HepG2 (cell line): ENCODE measurements around the gene NFATC1. TPM values are rescaled to one million over a fixed set of nuclear protein-coding genes. Genes with fewer than 3 reads are reported as not detected.

Experiments
- ATAC-seq: fragments of 200-7000 bp; cut with Tn5 transposase; 3 replicates; pipeline ENCODE4 v1.9.1; 2020; ENCODE audit warnings: mild to moderate bottlenecking, moderate library complexity
- BruUV-seq: library from RNA; stranded (reverse); fragments of 400-500 nt; replicated peaks from 2 replicates; lab custom pipeline; 2021; lab: Mats Ljungman, UMichigan
- CTCF ChIA-PET: fragments of 300-600 bp; formaldehyde crosslinking; extraction: SDS; loops from one replicate; lab custom pipeline; 2021; ENCODE audit warnings: low total read pairs, inconsistent platforms, low intra/inter-chr PET ratio; lab: Yijun Ruan, JAX
- POLR2A ChIA-PET: fragments of 350-600 bp; sonication (Branson Sonifier 250); formaldehyde crosslinking; loops from one replicate; lab custom pipeline; 2020; ENCODE audit warnings: antibody characterized with exemption, inconsistent platforms; lab: Yijun Ruan, JAX
- DNase-seq: peaks from one replicate; pipeline ENCODE4 v3.0.0-alpha.2; 2015; ENCODE audit warnings: low spot score
- FAIRE-seq: peaks from 3 replicates; lab custom pipeline; 2011; peaks lifted over from hg19 to GRCh38; lab: Jason Lieb, UNC
- H2AFZ ChIP-seq: one replicate; pipeline ENCODE4 v1.6.1; 2011; ENCODE audit warnings: low read length, inconsistent platforms
- H3K27ac ChIP-seq: fragments of 300-600 bp; 3 replicates; pipeline ENCODE4 v1.8.0; 2011; ENCODE audit warnings: mixed run types, mild to moderate bottlenecking, mixed read lengths, low read length, inconsistent platforms; ENCODE audit not compliant: insufficient read depth; ENCODE audit errors: extremely low read length
- H3K27me3 ChIP-seq, 2 experiments: fragments of 200-600 bp in 1 of 2; 2 replicates in 1 of 2; 3 replicates in 1 of 2; pipeline versions ENCODE4 v1.6.0 to v1.8.0; 2011; ENCODE audit warnings: low read length in 2 of 2, mild to moderate bottlenecking in 2 of 2, moderate library complexity in 2 of 2, inconsistent platforms in 1 of 2; ENCODE audit not compliant: insufficient read depth in 2 of 2, control insufficient read depth in 1 of 2
- H3K36me3 ChIP-seq, 2 experiments: fragments of 200-600 bp in 1 of 2; replicated peaks in 1 of 2; 2 replicates in 1 of 2; 3 replicates in 1 of 2; pipeline versions ENCODE4 v1.5.1 to v1.8.0; 2011; ENCODE audit warnings: low read length in 2 of 2, inconsistent platforms in 1 of 2; ENCODE audit not compliant: insufficient read depth in 2 of 2, control insufficient read depth in 1 of 2
- H3K4me1 ChIP-seq: 2 replicates; pipeline ENCODE4 v1.5.1; 2012; ENCODE audit warnings: low read length, inconsistent platforms; ENCODE audit not compliant: insufficient read depth
- H3K4me2 ChIP-seq: 2 replicates; pipeline ENCODE4 v1.6.0; 2011; ENCODE audit warnings: low read depth, low read length, inconsistent platforms
- H3K4me3 ChIP-seq, 3 experiments: fragments of 200-600 bp in 1 of 3; sonication (generic), shearing (Covaris generic) in 1 of 3; replicated peaks in 1 of 3; 2 replicates each; pipeline ENCODE4 v1.5.1; 2011 to 2016; ENCODE audit warnings: low read length in 3 of 3, inconsistent platforms in 2 of 3, low read depth in 2 of 3, mild to moderate bottlenecking in 2 of 3, control low read depth in 1 of 3, mixed read lengths in 1 of 3; ENCODE audit not compliant: insufficient read depth in 1 of 3
- H3K79me2 ChIP-seq: one replicate; pipeline ENCODE4 v1.6.1; 2011; ENCODE audit warnings: low read length, inconsistent platforms; ENCODE audit not compliant: insufficient read depth
- H3K9ac ChIP-seq: 2 replicates; pipeline ENCODE4 v1.6.0; 2011; ENCODE audit warnings: mild to moderate bottlenecking, low read depth, low read length, inconsistent platforms; ENCODE audit not compliant: insufficient read depth
- H3K9me3 ChIP-seq: 2 replicates; pipeline ENCODE4 v1.5.1; 2012; ENCODE audit warnings: mild to moderate bottlenecking, low read length
- H4K20me1 ChIP-seq: 2 replicates; pipeline ENCODE4 v1.6.0; 2011; ENCODE audit warnings: inconsistent platforms, mild to moderate bottlenecking, low read length, moderate library complexity; ENCODE audit not compliant: insufficient read depth
- BCL6 ChIP-seq: IDR thresholded peaks from 2 replicates; pipeline ENCODE4 v1.6.1; 2016; ENCODE audit warnings: missing genetic modification reagents, missing compliant biosample characterization
- CENPX ChIP-seq: sonication (generic); formaldehyde crosslinking; IDR thresholded peaks from 2 replicates; pipeline ENCODE4 v1.9.0; 2021; ENCODE audit warnings: mild to moderate bottlenecking, missing genetic modification reagents, moderate library complexity
- ERF ChIP-seq: IDR thresholded peaks from 2 replicates; pipeline ENCODE4 v1.6.1; 2018; ENCODE audit warnings: missing biosample characterization, missing genetic modification reagents
- KLF11 ChIP-seq: IDR thresholded peaks from 2 replicates; pipeline ENCODE4 v1.6.1; 2016; ENCODE audit warnings: missing compliant biosample characterization
- MAZ ChIP-seq, 2 experiments: sonication (generic) in 1 of 2; formaldehyde crosslinking in 1 of 2; IDR thresholded peaks; 2 replicates each; pipeline versions ENCODE4 v1.5.0 to v1.6.1; 2012 to 2020; ENCODE audit warnings: low read depth in 2 of 2, mild to moderate bottlenecking in 2 of 2, borderline replicate concordance in 1 of 2, improper control_type of control experiment in 1 of 2, low read length in 1 of 2, missing genetic modification reagents in 1 of 2, moderate library complexity in 1 of 2
- PITX1 ChIP-seq: sonication (generic); formaldehyde crosslinking; IDR thresholded peaks from 2 replicates; pipeline ENCODE4 v1.5.1; 2020; ENCODE audit warnings: mild to moderate bottlenecking, missing genetic modification reagents
- PRPF4 ChIP-seq: fragments of 200-400 bp; formaldehyde crosslinking; IDR thresholded peaks from 2 replicates; pipeline ENCODE4 v1.6.1; 2016; ENCODE audit warnings: low read length, low read depth; ENCODE audit not compliant: poor library complexity, severe bottlenecking
- XRCC5 ChIP-seq: fragments of 200-400 bp; formaldehyde crosslinking; optimal IDR thresholded peaks from 2 replicates; pipeline ENCODE3; 2017; ENCODE audit warnings: mild to moderate bottlenecking, low read length
- YEATS2 ChIP-seq: sonication (generic); formaldehyde crosslinking; IDR thresholded peaks from 2 replicates; pipeline ENCODE4 v1.4.0; 2020; ENCODE audit warnings: missing genetic modification reagents, borderline replicate concordance
- ZGPAT ChIP-seq: IDR thresholded peaks from 2 replicates; pipeline ENCODE4 v1.6.1; 2016; ENCODE audit warnings: mild to moderate bottlenecking
- ZMYM4 ChIP-seq: sonication (generic); formaldehyde crosslinking; IDR thresholded peaks from 2 replicates; pipeline ENCODE4 v1.8.1; 2023; ENCODE audit warnings: mild to moderate bottlenecking, missing genetic modification reagents
- ZNF432 ChIP-seq: sonication (generic); formaldehyde crosslinking; IDR thresholded peaks from 2 replicates; pipeline ENCODE4 v1.5.0; 2020; ENCODE audit warnings: missing genetic modification reagents, mild to moderate bottlenecking, borderline replicate concordance
- ZNF644 ChIP-seq: IDR thresholded peaks from 2 replicates; pipeline ENCODE4 v1.6.1; 2016; ENCODE audit warnings: low read depth
- WGBS: methylation state at CpG from one replicate; pipeline ENCODE4 v1.1.6; 2017; ENCODE audit warnings: low lambda C conversion rate; 5-methylcytosine and 5-hydroxymethylcytosine counted together
- in situ Hi-C: cut with HindIII; loops from 2 replicates; pipeline ENCODE4 v1.10.0; 2017; ENCODE audit warnings: low pct_unique_long_range_greater_than_20kb; ENCODE audit not compliant: extremely low pct_ligation_motif_present
- intact Hi-C: fragments of 100-400 bp; cut with micrococcal nuclease; formaldehyde crosslinking; loops from one replicate; pipeline ENCODE4 v1.10.0; 2022; ENCODE audit not compliant: unreplicated experiment
- polyA plus RNA-seq, 8 experiments: library from polyadenylated mRNA; depleted of rRNA in 3 of 8; stranded (reverse) in 7 of 8; unstranded in 1 of 8; fragments of >200 nt; fragmentation: Illumina TruSeq in 4 of 8; extraction: Trizol in 4 of 8; gene quantifications; 2 replicates each; pipeline versions ENCODE4 v1.2.1 to v1.2.3, GENCODE V29; 2011 to 2016; ENCODE audit warnings: low read depth in 4 of 8, missing spikeins in 1 of 8, mixed read lengths in 1 of 8; ENCODE audit not compliant: insufficient read depth in 1 of 8
- total RNA-seq, 5 experiments: library from RNA; depleted of rRNA; stranded (reverse); fragments of >200 nt; fragmentation: Illumina TruSeq; extraction: Trizol; gene quantifications; 2 replicates each; pipeline ENCODE4 v1.2.3, GENCODE V29; 2016; ENCODE audit warnings: low read depth in 1 of 5
- TF ChIP-seq, protein P1 (sequence below): sonication (generic); formaldehyde crosslinking; IDR thresholded peaks from 2 replicates; pipeline ENCODE4 v1.4.0; 2020; ENCODE audit warnings: missing genetic modification reagents
- TF ChIP-seq, protein P2 (sequence below): sonication (generic); formaldehyde crosslinking; IDR thresholded peaks from 2 replicates; pipeline ENCODE4 v1.4.0; 2020; ENCODE audit warnings: missing genetic modification reagents, low read depth, mild to moderate bottlenecking, borderline replicate concordance

Gene NFATC1
- total and polyA plus RNA-seq, 2 of the 13 experiments (the other 11 are each of a cell fraction or from before 2014, with no cell fraction given) = not detected

- 53% methylated on average over 6 of the region's 26 CpGs for WGBS
Measured at GRCh38 chr18:79423211-79424007, 27.7 kb downstream of the NFATC1 start.

More at GRCh38 chr18:79423211-79424007, 27.7 kb downstream of the NFATC1 start:
- ChIA-PET CTCF (no interaction called here), POLR2A (no interaction called here)
- BruUV-seq = no TSS peak
- no peak for TF ChIP-seq ERF
- TF ChIP-seq CENPX (CRISPR knock-in tag) = no peak
- no peak for TF ChIP-seq KLF11
- no peak for TF ChIP-seq MAZ (IDR thresholded peaks at IDR 0.05; ENCODE audit: borderline replicate concordance, low read depth, low read length)
- TF ChIP-seq MAZ (CRISPR knock-in tag; IDR thresholded peaks at IDR 0.05; ENCODE audit: low read depth) = no peak
- TF ChIP-seq ZMYM4 = no peak
- no peak for TF ChIP-seq PITX1 (CRISPR knock-in tag)
- TF ChIP-seq XRCC5 = no peak
- TF ChIP-seq ZNF432 (CRISPR knock-in tag) = no peak
- TF ChIP-seq BCL6 (CRISPR knock-in tag) = no peak
- no peak for TF ChIP-seq PRPF4
- TF ChIP-seq, protein P1, sequence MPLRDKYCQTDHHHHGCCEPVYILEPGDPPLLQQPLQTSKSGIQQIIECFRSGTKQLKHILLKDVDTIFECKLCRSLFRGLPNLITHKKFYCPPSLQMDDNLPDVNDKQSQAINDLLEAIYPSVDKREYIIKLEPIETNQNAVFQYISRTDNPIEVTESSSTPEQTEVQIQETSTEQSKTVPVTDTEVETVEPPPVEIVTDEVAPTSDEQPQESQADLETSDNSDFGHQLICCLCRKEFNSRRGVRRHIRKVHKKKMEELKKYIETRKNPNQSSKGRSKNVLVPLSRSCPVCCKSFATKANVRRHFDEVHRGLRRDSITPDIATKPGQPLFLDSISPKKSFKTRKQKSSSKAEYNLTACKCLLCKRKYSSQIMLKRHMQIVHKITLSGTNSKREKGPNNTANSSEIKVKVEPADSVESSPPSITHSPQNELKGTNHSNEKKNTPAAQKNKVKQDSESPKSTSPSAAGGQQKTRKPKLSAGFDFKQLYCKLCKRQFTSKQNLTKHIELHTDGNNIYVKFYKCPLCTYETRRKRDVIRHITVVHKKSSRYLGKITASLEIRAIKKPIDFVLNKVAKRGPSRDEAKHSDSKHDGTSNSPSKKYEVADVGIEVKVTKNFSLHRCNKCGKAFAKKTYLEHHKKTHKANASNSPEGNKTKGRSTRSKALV = no peak
- TF ChIP-seq ZNF644 (CRISPR knock-in tag) = no peak
- TF ChIP-seq, protein P2, sequence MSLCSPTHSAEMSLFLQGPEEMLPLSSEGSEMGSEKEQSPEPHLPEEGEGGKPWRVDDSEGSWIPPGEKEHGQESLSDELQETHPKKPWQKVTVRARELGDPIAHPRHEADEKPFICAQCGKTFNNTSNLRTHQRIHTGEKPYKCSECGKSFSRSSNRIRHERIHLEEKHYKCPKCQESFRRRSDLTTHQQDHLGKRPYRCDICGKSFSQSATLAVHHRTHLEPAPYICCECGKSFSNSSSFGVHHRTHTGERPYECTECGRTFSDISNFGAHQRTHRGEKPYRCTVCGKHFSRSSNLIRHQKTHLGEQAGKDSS (CRISPR knock-in tag) = no peak
- no peak for TF ChIP-seq YEATS2 (CRISPR knock-in tag)
- no peak for TF ChIP-seq ZGPAT (CRISPR knock-in tag)
- Histone ChIP-seq H3K36me3 (no peaks in the 10 kb centered on the region), H3K9ac (no peak overlapping the region), H4K20me1 (0 out of 2 replicates have a peak, but pooled peaks cover 2% of the 10 kb centered on the region), H2AFZ (no peak overlapping the region), H3K4me3 (no peak overlapping the region), H3K9me3 (no peaks in the 10 kb centered on the region), H3K4me1 (no peaks in the 10 kb centered on the region), H3K4me2 (no peak overlapping the region), H3K79me2 (no peaks in the 10 kb centered on the region), H3K27ac (no peak overlapping the region), H3K27me3 (peaks cover 18 to 77% of the 10 kb centered on the region in 2 experiments; a peak in 4 of 5 replicates)
- in situ Hi-C loops (no loop called here), intact Hi-C loops (no loop called here)
- DNase-seq (no peak), ATAC-seq (no peak), FAIRE-seq (no peak)
